Mesenchymal stem cell (in vitro differentiated cells and primary cell): ENCODE data around the gene TMEM14C. TPM values are rescaled to one million over a fixed set of nuclear protein-coding genes. Genes with fewer than 3 reads are reported as not detected.
A peak's percentile ranks its signal among the peaks of the same experiment; 100 is the strongest.

Source experiments
- DNase-seq: peaks from one replicate; pipeline ENCODE4 v3.0.0-alpha.2; 2013
- H2AFZ ChIP-seq: one replicate; pipeline ENCODE4 v1.6.1; 2013; ENCODE audit warnings: low read depth, mild to moderate bottlenecking, control low read depth, inconsistent platforms, low read length, moderate library complexity
- H2AK5ac ChIP-seq: 2 replicates; pipeline ENCODE4 v1.6.1; 2013; ENCODE audit warnings: low read length, moderate library complexity, mild to moderate bottlenecking, inconsistent platforms; ENCODE audit not compliant: severe bottlenecking
- H2BK120ac ChIP-seq: one replicate; pipeline ENCODE4 v1.6.1; 2013; ENCODE audit warnings: low read depth, mild to moderate bottlenecking, inconsistent platforms, low read length, moderate library complexity
- H2BK12ac ChIP-seq, 2 experiments: one replicate each; pipeline ENCODE4 v1.6.1; 2013; ENCODE audit warnings: inconsistent platforms in 2 of 2, low read length in 2 of 2, mild to moderate bottlenecking in 2 of 2, moderate library complexity in 2 of 2, control low read depth in 1 of 2
- H2BK15ac ChIP-seq: one replicate; pipeline ENCODE4 v1.6.1; 2013; ENCODE audit warnings: mild to moderate bottlenecking, low read depth, inconsistent platforms; ENCODE audit not compliant: poor library complexity, severe bottlenecking
- H2BK5ac ChIP-seq: 2 replicates; pipeline ENCODE4 v1.6.1; 2013; ENCODE audit warnings: low read depth, mild to moderate bottlenecking, low read length, control low read depth, inconsistent platforms; ENCODE audit not compliant: poor library complexity, severe bottlenecking
- H3K14ac ChIP-seq, 2 experiments: one replicate each; pipeline ENCODE4 v1.6.1; 2013; ENCODE audit warnings: inconsistent platforms in 2 of 2, low read length in 2 of 2, control low read depth in 1 of 2, mild to moderate bottlenecking in 1 of 2, moderate library complexity in 1 of 2
- H3K18ac ChIP-seq, 2 experiments: one replicate each; pipeline ENCODE4 v1.6.1; 2013; ENCODE audit warnings: inconsistent platforms in 2 of 2, low read length in 2 of 2, control low read depth in 1 of 2, low read depth in 1 of 2, mild to moderate bottlenecking in 1 of 2
- H3K23ac ChIP-seq, 2 experiments: one replicate each; pipeline ENCODE4 v1.6.1; 2013; ENCODE audit warnings: inconsistent platforms in 2 of 2, low read length in 2 of 2, mild to moderate bottlenecking in 2 of 2, moderate library complexity in 2 of 2, control low read depth in 1 of 2
- H3K27ac ChIP-seq: 2 replicates; pipeline ENCODE4 v1.5.1; 2013; ENCODE audit warnings: mild to moderate bottlenecking, moderate library complexity, low read length, control low read depth, inconsistent platforms; ENCODE audit not compliant: poor library complexity, severe bottlenecking
- H3K27me3 ChIP-seq, 2 experiments: 2 replicates each; pipeline versions ENCODE4 v1.6.1 to v1.7.0; 2013; ENCODE audit warnings: low read length in 2 of 2, mild to moderate bottlenecking in 2 of 2, moderate library complexity in 2 of 2, control low read depth in 1 of 2, inconsistent platforms in 1 of 2; ENCODE audit not compliant: control insufficient read depth in 1 of 2, insufficient read depth in 1 of 2
- H3K36me3 ChIP-seq, 2 experiments: 2 replicates each; pipeline versions ENCODE4 v1.6.1 to v1.7.0; 2013; ENCODE audit warnings: low read length in 2 of 2, control low read depth in 1 of 2, inconsistent platforms in 1 of 2, low read depth in 1 of 2, mild to moderate bottlenecking in 1 of 2; ENCODE audit not compliant: insufficient read depth in 2 of 2, control insufficient read depth in 1 of 2
- H3K4ac ChIP-seq, 2 experiments: one replicate each; pipeline ENCODE4 v1.6.1; 2013; ENCODE audit warnings: inconsistent platforms in 2 of 2, low read length in 2 of 2, mild to moderate bottlenecking in 2 of 2, moderate library complexity in 2 of 2, control low read depth in 1 of 2, low read depth in 1 of 2
- H3K4me1 ChIP-seq: 2 replicates; pipeline ENCODE4 v1.6.1; 2013; ENCODE audit warnings: low read depth, low read length, control low read depth; ENCODE audit not compliant: control insufficient read depth, insufficient read depth
- H3K4me2 ChIP-seq: 2 replicates; pipeline ENCODE4 v1.6.1; 2013; ENCODE audit warnings: low read length, mild to moderate bottlenecking, inconsistent platforms; ENCODE audit not compliant: poor library complexity, severe bottlenecking
- H3K4me3 ChIP-seq, 2 experiments: 2 replicates each; pipeline versions ENCODE4 v1.5.1 to v1.7.0; 2013; ENCODE audit warnings: low read length in 2 of 2, mild to moderate bottlenecking in 2 of 2, control low read depth in 1 of 2, low read depth in 1 of 2; ENCODE audit not compliant: insufficient read depth in 1 of 2
- H3K79me1 ChIP-seq: replicated peaks from 2 replicates; pipeline ENCODE4 v1.6.1; 2013; ENCODE audit warnings: mild to moderate bottlenecking, control low read depth, low read length, inconsistent platforms; ENCODE audit not compliant: poor library complexity, severe bottlenecking
- H3K9ac ChIP-seq: 2 replicates; pipeline ENCODE4 v1.7.0; 2013; ENCODE audit warnings: mild to moderate bottlenecking, low read length, moderate library complexity
- H3K9me3 ChIP-seq: 2 replicates; pipeline ENCODE4 v1.7.0; 2013; ENCODE audit warnings: mild to moderate bottlenecking, low read length; ENCODE audit not compliant: control insufficient read depth
- H4K8ac ChIP-seq: one replicate; pipeline ENCODE4 v1.6.1; 2013; ENCODE audit warnings: inconsistent platforms, mild to moderate bottlenecking, low read length, moderate library complexity
- H4K91ac ChIP-seq: one replicate; pipeline ENCODE4 v1.6.1; 2013; ENCODE audit warnings: mild to moderate bottlenecking, low read length, inconsistent platforms
- WGBS: methylation state at CpG from one replicate; pipeline ENCODE4 v1.1.7; 2013; ENCODE audit warnings: mixed read lengths; 5-methylcytosine and 5-hydroxymethylcytosine counted together
- small RNA-seq: library from polyadenylated mRNA; stranded (forward); fragments of <200 nt; extraction: miRNeasy Mini kit (QIAGEN cat#:217004); gene quantifications from one replicate; pipeline ENCODE3, GENCODE V24; 2013; ENCODE audit warnings: low read depth

TMEM14C gene

DNA sequence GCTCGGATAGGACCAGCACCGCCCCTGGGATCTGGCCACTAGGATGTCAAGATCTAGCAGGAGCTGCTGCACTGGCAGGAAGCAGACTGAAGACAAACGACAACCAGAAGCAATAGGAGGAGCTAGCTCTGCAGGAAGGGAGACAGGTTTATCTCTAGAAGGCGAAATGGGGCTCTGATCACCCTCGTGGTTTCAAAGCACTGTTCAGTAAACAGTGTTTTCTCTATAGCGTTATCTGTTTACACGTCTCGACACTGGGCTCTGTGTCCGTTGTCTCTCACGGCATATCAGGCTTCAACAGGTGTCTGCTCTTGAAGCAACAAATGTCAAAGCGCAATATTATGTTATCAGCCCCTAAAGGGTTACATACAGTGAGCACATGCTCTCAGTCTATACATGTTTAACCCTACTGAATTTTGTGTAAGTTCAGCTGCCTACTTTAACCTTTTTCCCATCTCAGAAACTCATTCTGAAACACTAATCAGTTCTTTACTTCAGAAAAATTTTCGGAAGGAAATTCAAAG is 48.6 kb downstream of the TMEM14C start:
- H4K8ac ChIP-seq = no peak overlapping the region
- H3K27ac ChIP-seq = no peak overlapping the region
- H2BK15ac ChIP-seq = no peak overlapping the region
- H3K18ac ChIP-seq = no peak overlapping the region
- H3K14ac ChIP-seq = no peak overlapping the region
- WGBS = 71% methylated on average over 12 of the region's 12 CpGs
- H3K9ac ChIP-seq = no peak overlapping the region
- H3K23ac ChIP-seq = no peak overlapping the region
- peaks cover 5% of the 10 kb centered on the region for H3K79me1 ChIP-seq
- H2BK120ac ChIP-seq = no peak overlapping the region
- no peaks in the 10 kb centered on the region for H3K4me1 ChIP-seq
- no peak for DNase-seq
- H3K4ac ChIP-seq = no peak overlapping the region
- no peak overlapping the region for H3K4me3 ChIP-seq
- no peaks in the 10 kb centered on the region for H3K9me3 ChIP-seq
- peak overlapping the region; percentile 18 for H2AFZ ChIP-seq
- no peak overlapping the region for H2BK12ac ChIP-seq
- peaks cover 15 to 46% of the 10 kb centered on the region in 2 experiments for H3K36me3 ChIP-seq
- no peak overlapping the region for H2AK5ac ChIP-seq
- H2BK5ac ChIP-seq = no peak overlapping the region
- H3K27me3 ChIP-seq = no peaks in the 10 kb centered on the region
- H4K91ac ChIP-seq = no peak overlapping the region
- H3K4me2 ChIP-seq = no peak overlapping the region

DNA sequence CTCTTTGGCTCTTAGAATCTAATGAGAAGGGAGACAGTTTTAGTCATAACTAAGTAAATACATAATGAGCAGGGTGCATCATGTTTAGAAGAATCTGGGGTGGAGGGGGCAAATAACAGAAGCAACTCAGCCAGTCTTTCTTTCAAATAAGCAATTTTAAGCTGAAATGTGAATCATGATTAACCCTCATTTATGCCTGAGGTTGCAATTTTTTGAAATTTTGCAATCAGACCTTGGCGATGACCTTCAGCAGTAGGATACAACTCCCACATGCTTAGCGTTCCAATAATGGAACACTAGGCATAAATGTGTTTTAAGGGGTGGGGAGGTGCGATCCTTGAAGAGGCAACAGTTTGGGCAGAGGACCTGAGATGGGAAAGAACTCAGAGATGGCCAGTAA is 55.4 kb downstream of the TMEM14C start:
- no peaks in the 10 kb centered on the region for H3K27me3 ChIP-seq
- H2BK120ac ChIP-seq = no peak overlapping the region
- H3K9me3 ChIP-seq = no peaks in the 10 kb centered on the region
- H2BK5ac ChIP-seq = no peak overlapping the region
- H3K4ac ChIP-seq = no peak overlapping the region
- WGBS = 99% methylated on average over 3 of the region's 3 CpGs
- H3K9ac ChIP-seq = no peak overlapping the region
- H4K91ac ChIP-seq = no peak overlapping the region
- peaks cover 2% of the 10 kb centered on the region for H3K79me1 ChIP-seq
- H2BK12ac ChIP-seq = no peak overlapping the region
- no peak overlapping the region for H3K18ac ChIP-seq
- H3K36me3 ChIP-seq = peaks cover 2 to 32% of the 10 kb centered on the region in 2 experiments
- H2AK5ac ChIP-seq = no peak overlapping the region
- H3K4me3 ChIP-seq = no peak overlapping the region
- no peak overlapping the region for H3K14ac ChIP-seq
- no peak overlapping the region for H3K4me2 ChIP-seq
- no peak overlapping the region for H3K27ac ChIP-seq
- no peak overlapping the region for H3K23ac ChIP-seq
- no peak for DNase-seq
- H4K8ac ChIP-seq = no peak overlapping the region
- H2AFZ ChIP-seq = no peak overlapping the region
- no peak overlapping the region for H2BK15ac ChIP-seq
- no peaks in the 10 kb centered on the region for H3K4me1 ChIP-seq

DNA sequence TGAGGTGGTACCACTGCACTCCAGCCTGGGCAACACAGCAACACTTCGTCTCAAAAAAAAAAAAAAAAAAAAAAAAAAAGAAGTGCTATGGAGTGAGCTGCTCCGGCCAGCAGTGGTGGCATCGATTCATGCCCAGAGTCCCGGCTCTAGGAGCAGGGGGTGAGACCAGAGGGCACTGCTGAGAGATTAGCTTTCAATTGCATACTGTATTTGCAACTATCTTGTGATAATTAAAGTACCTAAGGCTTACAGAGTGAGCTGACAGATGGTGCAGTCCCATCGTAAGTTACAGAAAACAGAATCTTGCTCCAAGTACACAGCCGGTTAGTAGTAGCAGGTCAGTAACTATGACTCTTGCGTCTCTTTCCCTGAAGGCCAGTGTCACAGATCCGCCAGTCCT is 56.2 kb downstream of the TMEM14C start:
- Histone ChIP-seq H3K9me3 (no peaks in the 10 kb centered on the region), H3K18ac (no peak overlapping the region), H3K4me3 (no peak overlapping the region), H3K14ac (no peak overlapping the region), H4K8ac (no peak overlapping the region), H2BK12ac (no peak overlapping the region), H3K36me3 (peaks cover 2 to 32% of the 10 kb centered on the region in 2 experiments), H3K27me3 (no peaks in the 10 kb centered on the region), H3K23ac (no peak overlapping the region), H2BK120ac (no peak overlapping the region), H2AK5ac (no peak overlapping the region), H3K79me1 (peaks cover 2% of the 10 kb centered on the region), H2AFZ (no peak overlapping the region), H4K91ac (no peak overlapping the region), H3K27ac (no peak overlapping the region), H3K9ac (no peak overlapping the region), H3K4me2 (no peak overlapping the region), H3K4me1 (no peaks in the 10 kb centered on the region), H2BK5ac (no peak overlapping the region), H3K4ac (no peak overlapping the region), H2BK15ac (no peak overlapping the region)
- no peak for DNase-seq
- over 99% methylated on average over 6 of the region's 8 CpGs for WGBS

Small RNA genes lying within 50 kb of the gene (small RNA-seq; reads per million reads assigned to genes)
- not detected for gene RF00019
- gene RNA5SP203 = not detected
